K562 (cell line): Measurements from ENCODE around the gene CACNA1C. TPM values are rescaled to one million over a fixed set of nuclear protein-coding genes. Genes with fewer than 3 reads are reported as not detected.

Source experiments
- ARNT ChIP-seq, 2 experiments: fragments of 450-650 bp; IDR thresholded peaks; 2 replicates each; pipeline ENCODE4 v1.6.1; 2016; ENCODE audit warnings: mild to moderate bottlenecking in 1 of 2
- BHLHE40 ChIP-seq: IDR thresholded peaks from 2 replicates; pipeline ENCODE4 v1.6.1; 2011; ENCODE audit warnings: low read length, improper control_type of control experiment
- CBFA2T3 ChIP-seq: fragments of 450-650 bp; IDR thresholded peaks from 2 replicates; pipeline ENCODE4 v1.6.1; 2017
- CREB1 ChIP-seq, 2 experiments: sonication (generic) in 1 of 2; formaldehyde crosslinking in 1 of 2; IDR thresholded peaks; 2 replicates each; pipeline versions ENCODE4 v1.6.1 to v1.8.0; 2012 to 2022; ENCODE audit warnings: inconsistent platforms in 1 of 2, mild to moderate bottlenecking in 1 of 2, missing genetic modification reagents in 1 of 2, moderate library complexity in 1 of 2
- E2F4 ChIP-seq: sonication (generic); formaldehyde crosslinking; IDR thresholded peaks from 2 replicates; pipeline ENCODE4 v1.8.0; 2022; ENCODE audit warnings: mild to moderate bottlenecking, low read depth, missing genetic modification reagents
- FOSL1 ChIP-seq: fragments of 200-800 bp; sonication (Bioruptor generic); conservative IDR thresholded peaks from 2 replicates; pipeline ENCODE4 v1.6.1; 2016; ENCODE audit warnings: missing genetic modification characterization, missing compliant biosample characterization
- MED1 ChIP-seq: sonication (generic); formaldehyde crosslinking; IDR thresholded peaks from 2 replicates; pipeline ENCODE4 v1.8.1; 2023; ENCODE audit warnings: missing genetic modification reagents, borderline replicate concordance
- NFATC3 ChIP-seq: fragments of 450-650 bp; IDR thresholded peaks from 2 replicates; pipeline ENCODE4 v1.6.1; 2017; ENCODE audit warnings: mild to moderate bottlenecking
- PHB ChIP-seq: fragments of 250-450 bp; sonication (Bioruptor Pico); IDR thresholded peaks from 2 replicates; pipeline ENCODE4 v1.5.0; 2021
- PPARD ChIP-seq: fragments of 250-450 bp; sonication (Bioruptor Pico); IDR thresholded peaks from 2 replicates; pipeline ENCODE4 v1.8.0; 2022; ENCODE audit warnings: inconsistent platforms, mild to moderate bottlenecking, moderate library complexity
- RNF2 ChIP-seq: sonication (generic); IDR thresholded peaks from 2 replicates; pipeline ENCODE4 v1.6.1; 2016
- SMARCA5 ChIP-seq: fragments of 450-650 bp; IDR thresholded peaks from 2 replicates; pipeline ENCODE4 v1.6.1; 2016
- SMARCE1 ChIP-seq: fragments of 450-650 bp; IDR thresholded peaks from 2 replicates; pipeline ENCODE4 v1.7.1; 2016; ENCODE audit warnings: mild to moderate bottlenecking
- STAG1 ChIP-seq: sonication (generic); formaldehyde crosslinking; IDR thresholded peaks from 2 replicates; pipeline ENCODE4 v1.5.0; 2020; ENCODE audit warnings: missing genetic modification reagents, borderline replicate concordance
- TEAD2 ChIP-seq: fragments of 450-650 bp; IDR thresholded peaks from 2 replicates; pipeline ENCODE4 v1.6.1; 2016; ENCODE audit warnings: missing genetic modification characterization, control low read depth, missing compliant biosample characterization
- THRB ChIP-seq: fragments of 450-650 bp; formaldehyde crosslinking; conservative IDR thresholded peaks from 2 replicates; pipeline ENCODE4 v1.4.0; 2022; ENCODE audit warnings: mild to moderate bottlenecking, missing genetic modification characterization
- ZNF175 ChIP-seq: fragments of 200-800 bp; sonication (Bioruptor generic); IDR thresholded peaks from 2 replicates; pipeline ENCODE4 v1.6.1; 2016; ENCODE audit warnings: low read depth, mild to moderate bottlenecking, missing genetic modification characterization, missing compliant biosample characterization
- ZNF224 ChIP-seq: sonication (generic); formaldehyde crosslinking; IDR thresholded peaks from 2 replicates; pipeline ENCODE4 v1.8.0; 2022; ENCODE audit warnings: mild to moderate bottlenecking, missing genetic modification reagents
- ZNF263 ChIP-seq: sonication (generic); formaldehyde crosslinking; IDR thresholded peaks from 2 replicates; pipeline ENCODE4 v1.8.0; 2022; ENCODE audit warnings: mild to moderate bottlenecking, missing genetic modification reagents, borderline replicate concordance
- ZNF408 ChIP-seq: fragments of 250-450 bp; sonication (Bioruptor Pico); IDR thresholded peaks from 2 replicates; pipeline ENCODE4 v1.4.0; 2020; ENCODE audit warnings: low read depth, mild to moderate bottlenecking, moderate library complexity
- ZNF551 ChIP-seq: fragments of 250-450 bp; sonication (Bioruptor Pico); IDR thresholded peaks from 2 replicates; pipeline ENCODE4 v1.5.0; 2021; ENCODE audit warnings: mild to moderate bottlenecking, moderate library complexity
- ZNF584 ChIP-seq: fragments of 200-800 bp; sonication (Bioruptor generic); IDR thresholded peaks from 2 replicates; pipeline ENCODE4 v1.6.1; 2016; ENCODE audit warnings: low read depth, mild to moderate bottlenecking, missing genetic modification characterization, missing compliant biosample characterization
- ZNF609 ChIP-seq: sonication (generic); formaldehyde crosslinking; IDR thresholded peaks from 2 replicates; pipeline ENCODE4 v1.8.1; 2023; ENCODE audit warnings: missing genetic modification reagents, mild to moderate bottlenecking, borderline replicate concordance
- ZNF785 ChIP-seq: fragments of 250-450 bp; sonication (Bioruptor Pico); IDR thresholded peaks from 2 replicates; pipeline ENCODE4 v1.4.0; 2020; ENCODE audit warnings: mild to moderate bottlenecking
- polyA plus RNA-seq, 8 experiments: library from polyadenylated mRNA; depleted of rRNA in 4 of 8; stranded (reverse) in 5 of 8; unstranded in 3 of 8; fragments of >200 nt; fragmentation: Nextera tagmentation in 2 of 8; fragmentation: Illumina TruSeq in 1 of 8; extraction: Ambion mirVana in 2 of 8; extraction: Trizol in 1 of 8; gene quantifications; 2 replicates each; pipeline versions ENCODE4 v1.2.1 to v1.2.3, GENCODE V29; 2011 to 2014; ENCODE audit warnings: inconsistent platforms in 1 of 8, missing spikeins in 1 of 8
- total RNA-seq, 7 experiments: library from RNA; depleted of rRNA in 6 of 7; stranded (reverse); fragments of >200 nt in 6 of 7; fragmentation: Illumina TruSeq in 2 of 7; extraction: Trizol in 2 of 7; gene quantifications; 2 replicates each; pipeline versions ENCODE4 v1.2.1 to v1.2.3, GENCODE V29; 2011 to 2021; ENCODE audit warnings: low replicate concordance in 1 of 7

Gene CACNA1C
- total and polyA plus RNA-seq, 9 of the 15 experiments (the other 6 are each of a cell fraction or from before 2014, with no cell fraction given): not detected

GRCh38 chr12:2004113-2004929 lies 48.5 kb upstream of the CACNA1C start, which contains the start of gene DCP1B (continued):
- TF ChIP-seq ZNF224 (CRISPR knock-in tag): no peak
- TF ChIP-seq CBFA2T3: no peak
- no peak for TF ChIP-seq STAG1 (CRISPR knock-in tag)
- TF ChIP-seq ZNF584 (CRISPR knock-in tag): no peak
- TF ChIP-seq ZNF609 (CRISPR knock-in tag): no peak
- no peak for TF ChIP-seq ZNF175 (CRISPR knock-in tag)
- TF ChIP-seq TEAD2: no peak
- no peak for TF ChIP-seq NFATC3
- no peak for TF ChIP-seq MED1
- TF ChIP-seq ZNF551 (CRISPR knock-in tag): no peak
- no peak for TF ChIP-seq ZNF408 (CRISPR knock-in tag)
- TF ChIP-seq THRB (CRISPR knock-in tag): no peak
- TF ChIP-seq FOSL1 (tag): no peak
- no peak for TF ChIP-seq E2F4
- TF ChIP-seq BHLHE40: peak; percentile 60
- TF ChIP-seq ZNF785 (CRISPR knock-in tag): no peak
- no peak for TF ChIP-seq CREB1 (IDR thresholded peaks at IDR 0.05)
- TF ChIP-seq CREB1 (CRISPR knock-in tag; IDR thresholded peaks at IDR 0.05): no peak; the same call in 1 of the 2 replicates
- TF ChIP-seq PPARD (CRISPR knock-in tag): no peak
- 0 out of 2 replicates have a peak, but pooled peaks have one; percentile 33 for TF ChIP-seq RNF2
- no peak for TF ChIP-seq ARNT (IDR thresholded peaks at IDR 0.05)
- TF ChIP-seq SMARCA5: no peak
- TF ChIP-seq ZNF263: no peak; the same call in 1 of the 2 replicates
- no peak for TF ChIP-seq SMARCE1
- TF ChIP-seq PHB (CRISPR knock-in tag): no peak
